Left lung (tissue), 10 donors: Measurements from ENCODE around the gene TBX15. TPM values are rescaled to one million over a fixed set of nuclear protein-coding genes. Genes with fewer than 3 reads are reported as not detected.
A peak's percentile ranks its signal among the peaks of the same experiment; 100 is the strongest.
"Not testable (repeated sequence)": the region's sequence is repeated elsewhere in the genome, so short reads cannot be mapped to it uniquely, and the experiment has no call there.

Experiments used
- ATAC-seq: fragments of 200-7000 bp; cut with Tn5 transposase; one replicate; pipeline ENCODE4 v1.9.1; 2020; ENCODE audit warnings: moderate library complexity
- DNase-seq, 4 donors: peaks; one replicate each; pipeline ENCODE4 v3.0.0-alpha.2; 2013 to 2020
- H3K27ac ChIP-seq, 2 donors: fragments of 200-600 bp; sonication (generic) in 1 of 2; one replicate each; pipeline versions ENCODE4 v1.5.0 to v1.8.0; 2020 to 2021
- H3K27me3 ChIP-seq, 2 donors: fragments of 200-600 bp; sonication (generic) in 1 of 2; one replicate each; pipeline versions ENCODE4 v1.5.0 to v1.8.0; 2020 to 2021
- H3K36me3 ChIP-seq, 2 donors: fragments of 200-600 bp; sonication (generic) in 1 of 2; one replicate each; pipeline versions ENCODE4 v1.5.0 to v1.8.0; 2020 to 2021
- H3K4me1 ChIP-seq, 2 donors: fragments of 200-600 bp; one replicate each; pipeline ENCODE4 v1.8.0; 2021
- H3K4me3 ChIP-seq, 2 donors: fragments of 200-600 bp; sonication (generic) in 1 of 2; one replicate each; pipeline versions ENCODE4 v1.5.0 to v1.8.0; 2020 to 2021; ENCODE audit warnings: mild to moderate bottlenecking in 1 of 2
- H3K9me3 ChIP-seq, 2 donors: fragments of 200-600 bp; sonication (generic) in 1 of 2; one replicate each; pipeline versions ENCODE4 v1.5.0 to v1.8.0; 2020 to 2021
- CTCF ChIP-seq, 2 donors: fragments of 200-600 bp; sonication (generic) in 1 of 2; IDR thresholded peaks; one replicate each; pipeline versions ENCODE4 v1.5.0 to v1.8.0; 2021; ENCODE audit warnings: antibody characterized with exemption in 2 of 2
- intact Hi-C, 2 donors: fragments of 100-400 bp; cut with DNase I; formaldehyde crosslinking; loops; one replicate each; pipeline versions ENCODE4 v1.11.2 to v1.14.2; 2022
- polyA plus RNA-seq, 6 donors: library from polyadenylated mRNA; unstranded; fragments of 120-200 nt; gene quantifications; one replicate each; pipeline ENCODE4 v1.2.1, GENCODE V29; 2013; ENCODE audit not compliant: insufficient read length in 6 of 6
- total RNA-seq, 2 donors: library from RNA; stranded (reverse); fragmentation: NEBNext Ultra II Directional; extraction: Animal tissue kit (Norgen Biotek cat#: 25700); gene quantifications; one replicate each; pipeline ENCODE4 v1.2.1, GENCODE V29; 2021
- donor health status: DM: no; HTN: yes; CAD: no.
- donor health status: DM: no; HTN: no; CAD: no.

TBX15 gene
- total and polyA plus RNA-seq, 8 donors, result 0.10 to 1.0 (median 0.34) TPM

- intact Hi-C loops, result no loop called here
- no peaks in the 10 kb centered on the region for H3K27me3 ChIP-seq
- TF ChIP-seq CTCF (IDR thresholded peaks at IDR 0.05), result no peak
- DNase-seq (no peak), ATAC-seq (no peak)
- H3K4me1 ChIP-seq, result no peaks in the 10 kb centered on the region
- no peaks in the 10 kb centered on the region for H3K9me3 ChIP-seq
- no peak overlapping the region for H3K4me3 ChIP-seq
- H3K36me3 ChIP-seq, result no peaks in the 10 kb centered on the region
- H3K27ac ChIP-seq, result no peak overlapping the region
Observed at GRCh38 chr1:118958140-118958539, 30.0 kb downstream of the TBX15 start.

GRCh38 chr1:118957579-118957978, 30.6 kb downstream of the TBX15 start:
- H3K9me3 ChIP-seq, H3K4me1 ChIP-seq, H3K27me3 ChIP-seq, H3K4me3 ChIP-seq, H3K36me3 ChIP-seq, H3K27ac ChIP-seq, DNase-seq, ATAC-seq, intact Hi-C loops: not testable (repeated sequence)

- H3K9me3 ChIP-seq, result no peaks in the 10 kb centered on the region
- no peak for TF ChIP-seq CTCF (IDR thresholded peaks at IDR 0.05)
- H3K4me3 ChIP-seq, result no peak overlapping the region
- no peak for DNase-seq
- H3K27ac ChIP-seq, result no peak overlapping the region
- H3K27me3 ChIP-seq, result no peaks in the 10 kb centered on the region
- ATAC-seq, result no peak
- H3K4me1 ChIP-seq, result no peaks in the 10 kb centered on the region
- intact Hi-C loops, result no loop called here
- H3K36me3 ChIP-seq, result no peaks in the 10 kb centered on the region
Observed at GRCh38 chr1:118954301-118954905, 33.7 kb downstream of the TBX15 start.

- ATAC-seq, result no peak
- intact Hi-C loops, result no loop called here
- Histone ChIP-seq H3K9me3 (no peaks in the 10 kb centered on the region), H3K4me3 (no peak overlapping the region), H3K27ac (no peak overlapping the region), H3K36me3 (no peaks in the 10 kb centered on the region), H3K4me1 (peaks cover 0 to 2% of the 10 kb centered on the region in 2 donors), H3K27me3 (no peaks in the 10 kb centered on the region)
- no peak for TF ChIP-seq CTCF (IDR thresholded peaks at IDR 0.05)
- DNase-seq, result no peak
Observed at GRCh38 chr1:118951270-118951936, 36.7 kb downstream of the TBX15 start.

- Histone ChIP-seq H3K36me3 (no peaks in the 10 kb centered on the region), H3K9me3 (no peaks in the 10 kb centered on the region), H3K4me3 (no peak overlapping the region), H3K4me1 (peaks cover 0 to 2% of the 10 kb centered on the region in 2 donors), H3K27ac (no peak overlapping the region), H3K27me3 (no peaks in the 10 kb centered on the region)
- peak in 3 of 4 donors; percentile 34 to 75 (median 73) for DNase-seq
- intact Hi-C loops, result no loop called here
- peak; percentile 57 for ATAC-seq
- no peak for TF ChIP-seq CTCF (IDR thresholded peaks at IDR 0.05)
Observed at GRCh38 chr1:118949315-118949714, 38.8 kb downstream of the TBX15 start.
